CD4-positive, alpha-beta T cell treated with Interleukin-6 at 100 ng/mL for 8 hours (primary cell): ENCODE measurements around the gene GPM6B.

Source experiments
- DNase-seq: peaks from one replicate; pipeline ENCODE4 v3.0.0-alpha.2; 2020; ENCODE audit warnings: mixed read lengths, low spot score

GPM6B gene

DNA sequence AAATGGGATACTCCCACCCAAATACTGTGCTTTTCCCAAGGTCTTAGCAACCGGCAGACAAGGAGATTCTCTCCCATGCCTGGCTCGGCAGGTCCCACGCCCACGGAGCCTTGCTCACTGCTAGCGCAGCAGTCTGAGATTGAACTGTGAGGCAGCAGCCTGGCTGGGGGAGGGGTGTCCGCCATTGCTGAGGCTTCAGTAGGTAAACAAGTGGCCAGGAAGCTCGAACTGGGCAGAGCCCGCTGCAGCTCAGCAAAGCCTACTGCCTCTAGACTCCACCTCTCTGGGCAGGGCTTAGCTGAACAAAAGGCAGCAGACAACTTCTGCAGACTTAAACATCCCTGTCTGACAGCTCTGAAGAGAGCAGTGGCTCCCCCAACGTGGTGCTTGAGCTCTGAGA is 92.0 kb downstream of the GPM6B start:
- peak; percentile 53 for DNase-seq

DNA sequence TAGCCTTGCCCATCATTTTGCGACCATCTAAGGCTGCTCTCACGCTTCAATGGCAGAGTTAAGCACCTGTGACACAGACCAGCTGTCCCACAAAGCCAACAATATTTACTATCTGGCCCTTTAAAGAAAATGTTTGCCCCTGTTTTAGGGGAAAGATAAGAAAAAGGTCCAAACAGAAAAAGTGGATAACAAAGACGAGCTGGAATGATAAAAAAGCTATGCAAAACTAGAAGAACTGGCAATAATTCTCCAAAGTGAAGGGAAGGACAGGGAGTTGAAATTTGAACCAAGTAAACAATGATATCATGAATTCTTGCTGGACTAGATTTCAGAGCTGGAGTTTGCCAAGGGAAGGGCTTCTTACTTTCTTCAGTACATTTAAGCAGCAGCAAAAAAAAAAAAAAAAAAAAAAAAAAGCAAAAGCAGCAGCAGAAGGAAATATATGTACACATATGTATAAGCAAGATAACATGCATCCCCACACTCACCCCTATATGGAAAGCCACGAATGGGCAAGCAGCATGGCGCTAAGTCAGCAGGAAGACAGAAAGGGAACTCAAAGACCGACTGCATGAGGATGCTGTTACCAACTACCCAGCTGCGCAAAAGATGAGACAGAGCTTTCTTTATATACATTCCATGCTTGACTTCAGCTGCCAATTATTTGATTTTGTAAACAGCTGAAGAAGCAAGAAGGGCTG is 94.9 kb downstream of the GPM6B start:
- no peak for DNase-seq

DNA sequence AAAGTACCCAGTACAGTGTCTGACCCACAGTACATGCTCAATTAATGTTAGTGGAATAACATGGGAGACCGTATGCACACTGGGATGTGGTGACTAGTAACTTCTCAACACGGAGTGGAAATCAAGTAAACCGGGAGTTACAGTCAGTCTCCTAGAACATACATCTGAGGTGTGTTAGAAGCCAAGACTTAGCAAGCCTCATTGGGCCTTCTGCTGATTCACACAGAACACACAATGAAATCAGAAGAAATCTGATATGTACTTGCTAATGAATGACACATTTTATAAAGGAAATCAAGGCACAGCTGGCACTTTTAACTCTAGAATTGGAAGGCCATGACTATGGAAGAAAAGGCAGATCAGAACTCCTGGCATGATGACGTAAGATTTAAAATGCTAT is 95.5 kb downstream of the GPM6B start:
- DNase-seq = no peak
